Right hindlimb (tissue), 1 donor: ENCODE measurements around the gene CLCN6.
A peak's percentile ranks its signal among the peaks of the same experiment; 100 is the strongest.

Experiments used
- DNase-seq: peaks from one replicate; pipeline ENCODE4 v3.0.0-alpha.2; 2018

Gene CLCN6

GRCh38 chr1:11880911-11881748, 75.1 kb downstream of the CLCN6 start:
- DNase-seq = peak; percentile 75

- no peak for DNase-seq
Observed at GRCh38 chr1:11881749-11882441, 75.9 kb downstream of the CLCN6 start.

DNA sequence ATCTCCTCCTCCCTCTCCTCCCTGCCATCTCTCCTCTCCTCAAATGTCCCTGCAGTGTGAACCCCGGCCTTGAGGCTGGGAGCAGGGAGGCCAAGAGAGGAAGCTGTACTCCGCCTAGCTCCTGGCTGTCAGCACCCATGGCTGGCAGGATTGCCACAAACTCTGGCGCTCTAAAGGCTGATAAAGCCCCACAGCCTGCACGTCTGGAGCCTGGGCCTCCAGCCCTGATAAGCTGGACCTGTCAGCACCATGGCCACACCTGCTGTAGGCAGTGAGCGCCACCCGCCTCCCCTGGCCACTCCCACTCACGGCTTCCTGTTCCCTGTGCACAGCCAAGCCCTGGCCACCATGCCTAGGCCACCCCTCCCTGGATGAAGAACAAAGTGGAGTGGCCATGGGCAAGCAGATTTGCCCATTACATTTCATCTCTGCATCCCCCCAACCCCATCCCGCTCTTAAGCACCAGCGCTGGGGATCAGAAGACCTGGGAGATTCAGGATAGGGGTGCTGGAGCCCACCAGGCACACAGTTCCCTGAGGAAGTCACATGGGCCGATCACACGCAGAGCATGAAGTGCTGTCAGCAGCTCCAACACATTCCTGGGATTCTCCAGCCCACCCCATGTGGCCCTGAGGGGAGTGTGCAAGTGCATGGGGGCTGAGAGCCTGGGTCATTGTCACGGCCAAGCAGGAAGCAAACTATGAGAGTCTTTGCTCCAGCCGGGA, 77.0 kb downstream of the CLCN6 start:
- no peak for DNase-seq

DNA sequence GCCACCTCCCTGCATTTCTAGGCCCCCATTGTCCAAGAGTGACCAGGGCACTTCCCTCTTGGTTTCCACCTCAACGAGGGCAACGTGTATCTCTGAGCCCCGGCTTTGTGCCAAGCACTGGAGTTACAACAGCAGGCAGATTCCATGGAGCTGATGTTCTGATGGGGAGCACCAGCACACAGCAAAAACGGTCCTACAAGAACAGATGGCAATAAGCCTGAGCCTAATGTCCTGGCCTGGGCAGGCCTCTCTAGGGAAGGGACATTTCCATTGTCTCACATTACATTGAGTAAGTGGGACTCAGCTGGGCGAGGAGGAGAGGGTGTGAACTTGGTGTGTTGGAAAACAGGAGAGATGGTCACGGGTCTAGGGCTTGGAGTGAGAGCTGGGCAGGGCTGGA, 79.9 kb downstream of the CLCN6 start:
- DNase-seq = no peak

GRCh38 chr1:11886986-11887665, 81.1 kb downstream of the CLCN6 start:
- no peak for DNase-seq

GRCh38 chr1:11887666-11888007, 81.6 kb downstream of the CLCN6 start:
- DNase-seq = no peak

GRCh38 chr1:11888206-11888876, 82.3 kb downstream of the CLCN6 start:
- DNase-seq = no peak

GRCh38 chr1:11888877-11889208, 82.9 kb downstream of the CLCN6 start:
- no peak for DNase-seq

DNA sequence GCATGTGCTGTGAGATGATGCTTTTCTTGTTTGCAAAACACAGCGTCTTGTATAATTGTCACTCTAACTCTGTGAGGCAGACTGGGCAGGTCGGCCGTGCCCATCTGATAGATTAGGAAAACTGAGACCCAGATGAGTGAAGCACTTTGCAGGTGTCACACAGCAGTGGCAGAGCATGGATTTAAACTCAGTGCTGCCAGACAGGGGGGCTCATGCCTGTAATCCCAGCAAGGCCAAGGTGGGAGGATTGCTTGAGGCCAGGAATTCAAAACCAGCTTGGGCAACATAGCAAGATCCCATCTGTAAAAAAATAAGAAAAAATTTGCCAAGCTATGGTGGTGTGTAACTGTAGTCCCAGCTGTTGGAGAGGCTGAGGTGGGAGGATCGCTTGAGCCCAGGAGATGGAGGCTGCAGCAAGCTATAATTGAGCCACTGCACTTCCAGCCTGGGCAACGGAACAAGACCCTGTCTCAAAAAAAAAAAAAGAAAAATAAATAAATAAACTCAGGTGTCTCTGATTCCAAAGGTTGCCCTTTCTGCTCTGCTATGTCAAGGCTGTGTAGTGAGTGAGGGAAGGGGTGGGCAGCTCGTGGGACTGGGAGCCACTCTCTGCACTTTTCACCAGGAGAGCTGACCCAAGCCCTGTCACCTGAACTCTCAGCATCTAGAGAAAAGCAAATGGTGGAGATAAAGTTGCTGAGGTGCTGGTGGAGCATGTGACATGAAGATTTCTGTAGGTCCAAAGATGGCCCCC, 85.6 kb downstream of the CLCN6 start:
- no peak for DNase-seq
